SIG-M5 treated with dmso at 0.1 percent for 504 hours (cell line): ENCODE data around the gene SLC2A6.
A peak's percentile ranks its signal among the peaks of the same experiment; 100 is the strongest.

ENCODE experiments used
- DNase-seq: peaks from one replicate; lab custom pipeline; 2025; ENCODE audit not compliant: unreplicated experiment; lab: John Stamatoyannopoulos, UW

The SLC2A6 gene

GRCh38 chr9:133478851-133479711 is at the start of gene SLC2A6:
TSS of gene SLC2A6 (minus strand) at chr9:133479099. CDS start at chr9:133479059, 40 bp downstream.
- peak; percentile 62 for DNase-seq

- DNase-seq: no peak
Measured at GRCh38 chr9:133528001-133528875, 49.3 kb upstream of the SLC2A6 start.

- DNase-seq: no peak
Measured at GRCh38 chr9:133527444-133527920, 48.6 kb upstream of the SLC2A6 start.

- no peak for DNase-seq
Measured at GRCh38 chr9:133526721-133527321, 47.9 kb upstream of the SLC2A6 start.

- no peak for DNase-seq
Measured at GRCh38 chr9:133525677-133526076, 46.8 kb upstream of the SLC2A6 start.

GRCh38 chr9:133524679-133525228 is 45.9 kb upstream of the SLC2A6 start, which contains the start of gene MYMK:
TSS of gene MYMK (minus strand) at chr9:133524959. CDS start at chr9:133524844, 115 bp downstream.
- no peak for DNase-seq

GRCh38 chr9:133524146-133524545 is 45.2 kb upstream of the SLC2A6 start:
- no peak for DNase-seq

- DNase-seq: no peak
Measured at GRCh38 chr9:133523106-133523505, 44.2 kb upstream of the SLC2A6 start.

- no peak for DNase-seq
Measured at GRCh38 chr9:133522073-133522910, 43.4 kb upstream of the SLC2A6 start.

GRCh38 chr9:133521122-133522072 is 42.5 kb upstream of the SLC2A6 start:
- no peak for DNase-seq

GRCh38 chr9:133520121-133520835 is 41.4 kb upstream of the SLC2A6 start:
- DNase-seq: no peak

GRCh38 chr9:133519693-133520092 is 40.8 kb upstream of the SLC2A6 start:
- no peak for DNase-seq

GRCh38 chr9:133518706-133519449 is 40.0 kb upstream of the SLC2A6 start:
- no peak for DNase-seq

- DNase-seq: no peak
Measured at GRCh38 chr9:133518200-133518599, 39.3 kb upstream of the SLC2A6 start.

- DNase-seq: no peak
Measured at GRCh38 chr9:133517711-133518110, 38.8 kb upstream of the SLC2A6 start.

- DNase-seq: no peak
Measured at GRCh38 chr9:133516961-133517350, 38.1 kb upstream of the SLC2A6 start.

- no peak for DNase-seq
Measured at GRCh38 chr9:133516256-133516960, 37.5 kb upstream of the SLC2A6 start.
